DND-41 (cell line): ENCODE measurements around the gene PDF.

Experiments used
- ATAC-seq: fragments of 200-7000 bp; cut with Tn5 transposase; 3 replicates; pipeline ENCODE4 v1.9.1; 2021; ENCODE audit warnings: low read depth; ENCODE audit not compliant: insufficient read depth
- DNase-seq: peaks from one replicate; pipeline ENCODE4 v3.0.0-alpha.2; 2020
- H2AFZ ChIP-seq: 2 replicates; pipeline ENCODE4 v1.6.0; 2012; ENCODE audit warnings: low read depth, low read length
- H3K27ac ChIP-seq: 2 replicates; pipeline ENCODE4 v1.5.1; 2012; ENCODE audit warnings: low read length, inconsistent platforms
- H3K27me3 ChIP-seq: fragments of 200-600 bp; sonication (generic); 2 replicates; pipeline ENCODE4 v1.6.0; 2012; ENCODE audit warnings: low read length, mild to moderate bottlenecking, inconsistent platforms; ENCODE audit not compliant: insufficient read depth, poor library complexity
- H3K36me3 ChIP-seq: 2 replicates; pipeline ENCODE4 v1.5.1; 2012; ENCODE audit warnings: low read length, inconsistent platforms; ENCODE audit not compliant: insufficient read depth
- H3K4me1 ChIP-seq: 2 replicates; pipeline ENCODE4 v1.5.1; 2012; ENCODE audit warnings: mild to moderate bottlenecking, low read length; ENCODE audit not compliant: insufficient read depth
- H3K4me2 ChIP-seq: 2 replicates; pipeline ENCODE4 v1.6.0; 2012; ENCODE audit warnings: mild to moderate bottlenecking, moderate library complexity, low read length, inconsistent platforms; ENCODE audit not compliant: insufficient read depth
- H3K4me3 ChIP-seq, 2 experiments: fragments of 200-600 bp in 1 of 2; shearing (Covaris generic) in 1 of 2; 2 replicates each; pipeline ENCODE4 v1.5.1; 2012 to 2016; ENCODE audit warnings: inconsistent platforms in 2 of 2, low read length in 2 of 2, mild to moderate bottlenecking in 2 of 2, low read depth in 1 of 2, moderate library complexity in 1 of 2
- H3K79me2 ChIP-seq: 2 replicates; pipeline ENCODE4 v1.6.0; 2012; ENCODE audit warnings: low read length, inconsistent platforms; ENCODE audit not compliant: insufficient read depth
- H3K9ac ChIP-seq: 2 replicates; pipeline ENCODE4 v1.6.0; 2012; ENCODE audit warnings: low read depth, mild to moderate bottlenecking, inconsistent platforms, low read length, moderate library complexity
- H3K9me3 ChIP-seq: 2 replicates; pipeline ENCODE4 v1.5.1; 2012; ENCODE audit warnings: low read length, moderate library complexity, mild to moderate bottlenecking, inconsistent platforms; ENCODE audit not compliant: insufficient read depth, severe bottlenecking
- H4K20me1 ChIP-seq: 2 replicates; pipeline ENCODE4 v1.6.0; 2012; ENCODE audit warnings: low read length; ENCODE audit not compliant: insufficient read depth
- EZH2 ChIP-seq: IDR thresholded peaks from 3 replicates; pipeline ENCODE4 v1.6.1; 2012; ENCODE audit warnings: borderline replicate concordance, low read depth, mild to moderate bottlenecking, moderate library complexity, low read length, inconsistent platforms; ENCODE audit not compliant: severe bottlenecking
- TF ChIP-seq, protein P1 (sequence below): IDR thresholded peaks from 2 replicates; pipeline ENCODE4 v1.5.1; 2012; ENCODE audit warnings: borderline replicate concordance, low read length, moderate library complexity, mild to moderate bottlenecking; ENCODE audit not compliant: poor library complexity, severe bottlenecking; ENCODE audit errors: extremely low read depth

The PDF gene

GRCh38 chr16:69285240-69285639 is 45.1 kb downstream of the PDF start:
- H3K27ac ChIP-seq = no peak overlapping the region
- H3K9ac ChIP-seq = no peak overlapping the region
- H3K9me3 ChIP-seq = no peaks in the 10 kb centered on the region
- H2AFZ ChIP-seq = no peak overlapping the region
- no peaks in the 10 kb centered on the region for H3K79me2 ChIP-seq
- DNase-seq (no peak), ATAC-seq (no peak)
- no peaks in the 10 kb centered on the region for H4K20me1 ChIP-seq
- H3K4me1 ChIP-seq = no peaks in the 10 kb centered on the region
- no peak for TF ChIP-seq EZH2
- TF ChIP-seq, protein P1, sequence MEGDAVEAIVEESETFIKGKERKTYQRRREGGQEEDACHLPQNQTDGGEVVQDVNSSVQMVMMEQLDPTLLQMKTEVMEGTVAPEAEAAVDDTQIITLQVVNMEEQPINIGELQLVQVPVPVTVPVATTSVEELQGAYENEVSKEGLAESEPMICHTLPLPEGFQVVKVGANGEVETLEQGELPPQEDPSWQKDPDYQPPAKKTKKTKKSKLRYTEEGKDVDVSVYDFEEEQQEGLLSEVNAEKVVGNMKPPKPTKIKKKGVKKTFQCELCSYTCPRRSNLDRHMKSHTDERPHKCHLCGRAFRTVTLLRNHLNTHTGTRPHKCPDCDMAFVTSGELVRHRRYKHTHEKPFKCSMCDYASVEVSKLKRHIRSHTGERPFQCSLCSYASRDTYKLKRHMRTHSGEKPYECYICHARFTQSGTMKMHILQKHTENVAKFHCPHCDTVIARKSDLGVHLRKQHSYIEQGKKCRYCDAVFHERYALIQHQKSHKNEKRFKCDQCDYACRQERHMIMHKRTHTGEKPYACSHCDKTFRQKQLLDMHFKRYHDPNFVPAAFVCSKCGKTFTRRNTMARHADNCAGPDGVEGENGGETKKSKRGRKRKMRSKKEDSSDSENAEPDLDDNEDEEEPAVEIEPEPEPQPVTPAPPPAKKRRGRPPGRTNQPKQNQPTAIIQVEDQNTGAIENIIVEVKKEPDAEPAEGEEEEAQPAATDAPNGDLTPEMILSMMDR = no peak
- H3K4me3 ChIP-seq = no peak overlapping the region
- H3K4me2 ChIP-seq = no peak overlapping the region
- H3K36me3 ChIP-seq = peaks cover 20% of the 10 kb centered on the region
- no peaks in the 10 kb centered on the region for H3K27me3 ChIP-seq

- DNase-seq (no peak), ATAC-seq (no peak)
- peaks cover 20% of the 10 kb centered on the region for H3K36me3 ChIP-seq
- H3K79me2 ChIP-seq = no peaks in the 10 kb centered on the region
- no peak overlapping the region for H3K9ac ChIP-seq
- H4K20me1 ChIP-seq = no peaks in the 10 kb centered on the region
- no peak overlapping the region for H2AFZ ChIP-seq
- no peak overlapping the region for H3K4me3 ChIP-seq
- H3K9me3 ChIP-seq = no peaks in the 10 kb centered on the region
- no peak overlapping the region for H3K27ac ChIP-seq
- no peak overlapping the region for H3K4me2 ChIP-seq
- no peaks in the 10 kb centered on the region for H3K4me1 ChIP-seq
- no peaks in the 10 kb centered on the region for H3K27me3 ChIP-seq
- no peak for TF ChIP-seq EZH2
- TF ChIP-seq, protein P1 = no peak
These were observed 46.5 kb downstream of the PDF start for GRCh38 chr16:69283851-69284250.

- H3K9ac ChIP-seq = no peak overlapping the region
- no peaks in the 10 kb centered on the region for H3K4me1 ChIP-seq
- H3K27me3 ChIP-seq = no peaks in the 10 kb centered on the region
- H4K20me1 ChIP-seq = no peaks in the 10 kb centered on the region
- H2AFZ ChIP-seq = no peak overlapping the region
- TF ChIP-seq, protein P1 = no peak
- TF ChIP-seq EZH2 = no peak
- no peaks in the 10 kb centered on the region for H3K9me3 ChIP-seq
- H3K36me3 ChIP-seq = no peaks in the 10 kb centered on the region
- no peak overlapping the region for H3K27ac ChIP-seq
- no peak for DNase-seq
- no peak overlapping the region for H3K4me3 ChIP-seq
- no peak overlapping the region for H3K4me2 ChIP-seq
- no peak for ATAC-seq
- no peaks in the 10 kb centered on the region for H3K79me2 ChIP-seq
These were observed 53.0 kb downstream of the PDF start for GRCh38 chr16:69277413-69277812.
